Gastrocnemius medialis (tissue), 4 donors: ENCODE measurements around the gene SLC36A1. TPM values are rescaled to one million over a fixed set of nuclear protein-coding genes. Genes with fewer than 3 reads are reported as not detected.
"Not testable (repeated sequence)": the region's sequence is repeated elsewhere in the genome, so short reads cannot be mapped to it uniquely, and the experiment has no call there.

ENCODE experiments used
- ATAC-seq, 2 donors: fragments of 150-250 bp; one replicate each; pipeline ENCODE4 v1.9.1; 2016
- DNase-seq, 2 donors: peaks; one replicate each; pipeline ENCODE4 v3.0.0-alpha.2; 2019
- H3K27ac ChIP-seq, 4 donors: fragments of 200-600 bp; sonication (generic); 1 replicate in 1 of 4; 2 replicates in 3 of 4; pipeline ENCODE4 v1.5.1; 2016 to 2018; ENCODE audit warnings: mild to moderate bottlenecking in 2 of 4, moderate library complexity in 1 of 4
- H3K27me3 ChIP-seq, 3 donors: fragments of 200-600 bp; sonication (generic) in 2 of 3; 1 replicate in 1 of 3; 2 replicates in 2 of 3; pipeline versions ENCODE4 v1.5.1 to v1.6.0; 2016 to 2019; ENCODE audit warnings: mild to moderate bottlenecking in 1 of 3, moderate library complexity in 1 of 3
- H3K36me3 ChIP-seq, 2 donors: fragments of 200-600 bp; sonication (generic) in 1 of 2; one replicate each; pipeline ENCODE4 v1.5.1; 2017 to 2018
- H3K4me1 ChIP-seq, 2 donors: fragments of 200-600 bp; sonication (generic) in 1 of 2; one replicate each; pipeline ENCODE4 v1.5.1; 2016 to 2017; ENCODE audit warnings: mild to moderate bottlenecking in 2 of 2
- H3K4me3 ChIP-seq, 4 donors: fragments of 200-600 bp; sonication (generic) in 3 of 4; 1 replicate in 1 of 4; 2 replicates in 3 of 4; pipeline ENCODE4 v1.5.1; 2016 to 2019; ENCODE audit warnings: mild to moderate bottlenecking in 2 of 4
- H3K9me3 ChIP-seq, 3 donors: fragments of 200-600 bp; sonication (generic) in 2 of 3; 1 replicate in 1 of 3; 2 replicates in 2 of 3; pipeline ENCODE4 v1.5.1; 2016 to 2019
- CTCF ChIP-seq, 5 experiments: fragments of 450-650 bp in 3 of 5; fragments of 200-600 bp in 2 of 5; sonication (generic) in 2 of 5; IDR thresholded peaks in 4 of 5; conservative IDR thresholded peaks in 1 of 5; 1 replicate in 4 of 5; 2 replicates in 1 of 5; pipeline ENCODE4 v1.5.1; 2016 to 2019; ENCODE audit warnings: antibody characterized with exemption in 5 of 5, mild to moderate bottlenecking in 3 of 5, moderate library complexity in 3 of 5
- POLR2A ChIP-seq, 2 donors: fragments of 450-650 bp; IDR thresholded peaks; one replicate each; pipeline ENCODE4 v1.6.1; 2017; ENCODE audit warnings: antibody characterized with exemption in 2 of 2, mild to moderate bottlenecking in 2 of 2, moderate library complexity in 2 of 2
- in situ Hi-C, 4 donors: fragments of 200-750 bp; cut with MboI; loops; one replicate each; pipeline versions ENCODE4 v1.15.0 to v1.8.0; 2017; ENCODE audit warnings: low sequenced_read_pairs in 4 of 4
- intact Hi-C: fragments of 100-400 bp; cut with DNase I; formaldehyde crosslinking; loops from one replicate; pipeline ENCODE4 v1.15.1; 2023; ENCODE audit warnings: low total_unique reads
- total RNA-seq, 4 donors: library from RNA; depleted of rRNA; stranded (reverse); fragments of >200 nt; gene quantifications; one replicate each; pipeline versions ENCODE4 v1.1.0 to v1.2.3, GENCODE V29; 2016

Gene SLC36A1
- total RNA-seq, 4 donors from 2014 or later: 4.6 to 14.7 (median 8.5) TPM

GRCh38 chr5:151413800-151414199, 33.6 kb upstream of the SLC36A1 start:
- in situ Hi-C loops (no loop called here), intact Hi-C loops (no loop called here)
- H3K27me3 ChIP-seq: no peaks in the 10 kb centered on the region
- peaks cover 3 to 23% of the 10 kb centered on the region in 2 donors for H3K4me1 ChIP-seq
- no peak for DNase-seq
- H3K36me3 ChIP-seq: no peaks in the 10 kb centered on the region
- H3K27ac ChIP-seq: peak overlapping the region in 3 of 4 donors; percentile 55 to 82 (median 71)
- no peak overlapping the region for H3K4me3 ChIP-seq
- no peaks in the 10 kb centered on the region for H3K9me3 ChIP-seq
- no peak for ATAC-seq
- TF ChIP-seq POLR2A (IDR thresholded peaks at IDR 0.05) (no peak), CTCF (IDR thresholded peaks at IDR 0.05 in 4 of 5, conservative IDR thresholded peaks at IDR 0.05 in 1 of 5) (no peak)

GRCh38 chr5:151414536-151414935, 32.9 kb upstream of the SLC36A1 start:
- TF ChIP-seq POLR2A (IDR thresholded peaks at IDR 0.05) (no peak), CTCF (IDR thresholded peaks at IDR 0.05 in 4 of 5, conservative IDR thresholded peaks at IDR 0.05 in 1 of 5) (no peak)
- Histone ChIP-seq H3K4me3 (no peak overlapping the region), H3K27ac (peak overlapping the region; percentile 41 to 82 (median 63)), H3K36me3 (no peaks in the 10 kb centered on the region), H3K9me3 (no peaks in the 10 kb centered on the region), H3K27me3 (no peaks in the 10 kb centered on the region), H3K4me1 (peaks cover 0 to 16% of the 10 kb centered on the region in 2 donors)
- ATAC-seq (peak; percentile 70 to 91), DNase-seq (peak in 1 of 2 donors; percentile 32)
- in situ Hi-C loops (no loop called here), intact Hi-C loops (no loop called here)

- no peak overlapping the region for H3K27ac ChIP-seq
- H3K4me3 ChIP-seq: no peak overlapping the region
- H3K27me3 ChIP-seq: no peaks in the 10 kb centered on the region
- DNase-seq (no peak), ATAC-seq (no peak)
- TF ChIP-seq CTCF (IDR thresholded peaks at IDR 0.05 in 4 of 5, conservative IDR thresholded peaks at IDR 0.05 in 1 of 5): no peak
- no peak for TF ChIP-seq POLR2A (IDR thresholded peaks at IDR 0.05)
- no peaks in the 10 kb centered on the region for H3K36me3 ChIP-seq
- H3K4me1 ChIP-seq: peaks cover 6 to 20% of the 10 kb centered on the region in 2 donors
- in situ Hi-C loops: no loop called here
- intact Hi-C loops: no loop called here
- H3K9me3 ChIP-seq: no peaks in the 10 kb centered on the region
Measured at GRCh38 chr5:151417712-151418111, 29.7 kb upstream of the SLC36A1 start.

GRCh38 chr5:151420127-151420526, 27.3 kb upstream of the SLC36A1 start:
- H3K9me3 ChIP-seq: no peaks in the 10 kb centered on the region
- no peaks in the 10 kb centered on the region for H3K27me3 ChIP-seq
- peaks cover 6 to 8% of the 10 kb centered on the region in 2 donors for H3K4me1 ChIP-seq
- H3K27ac ChIP-seq: peak overlapping the region in 2 of 4 donors; percentile 15 to 30
- TF ChIP-seq CTCF (IDR thresholded peaks at IDR 0.05 in 4 of 5, conservative IDR thresholded peaks at IDR 0.05 in 1 of 5) (no peak), POLR2A (IDR thresholded peaks at IDR 0.05) (no peak)
- ATAC-seq (no peak), DNase-seq (no peak)
- in situ Hi-C loops (no loop called here), intact Hi-C loops (no loop called here)
- H3K36me3 ChIP-seq: no peaks in the 10 kb centered on the region
- H3K4me3 ChIP-seq: no peak overlapping the region

GRCh38 chr5:151424892-151425523, 22.4 kb upstream of the SLC36A1 start:
- peaks cover 4 to 6% of the 10 kb centered on the region in 2 donors for H3K4me1 ChIP-seq
- no peaks in the 10 kb centered on the region for H3K9me3 ChIP-seq
- ATAC-seq (no peak), DNase-seq (no peak)
- no peak overlapping the region for H3K27ac ChIP-seq
- intact Hi-C loops (no loop called here), in situ Hi-C loops (no loop called here)
- no peak for TF ChIP-seq POLR2A (IDR thresholded peaks at IDR 0.05)
- no peak for TF ChIP-seq CTCF (IDR thresholded peaks at IDR 0.05 in 4 of 5, conservative IDR thresholded peaks at IDR 0.05 in 1 of 5)
- H3K27me3 ChIP-seq: no peaks in the 10 kb centered on the region
- no peak overlapping the region for H3K4me3 ChIP-seq
- H3K36me3 ChIP-seq: no peaks in the 10 kb centered on the region

- intact Hi-C loops, H3K36me3 ChIP-seq, DNase-seq, H3K27ac ChIP-seq, ATAC-seq, H3K27me3 ChIP-seq, H3K9me3 ChIP-seq, in situ Hi-C loops, H3K4me3 ChIP-seq: not testable (repeated sequence)
- H3K4me1 ChIP-seq: peaks cover 7 to 11% of the 10 kb centered on the region in 2 donors
Measured at GRCh38 chr5:151426347-151426746, 21.1 kb upstream of the SLC36A1 start.
